GM18526 (cell line): Measurements from ENCODE around the gene MCMBP.

Experiments used
- POLR2A ChIP-seq: IDR thresholded peaks from 3 replicates; pipeline ENCODE4 v1.6.1; 2011; ENCODE audit not compliant: insufficient read length; ENCODE audit errors: extremely low read depth

The MCMBP gene

DNA sequence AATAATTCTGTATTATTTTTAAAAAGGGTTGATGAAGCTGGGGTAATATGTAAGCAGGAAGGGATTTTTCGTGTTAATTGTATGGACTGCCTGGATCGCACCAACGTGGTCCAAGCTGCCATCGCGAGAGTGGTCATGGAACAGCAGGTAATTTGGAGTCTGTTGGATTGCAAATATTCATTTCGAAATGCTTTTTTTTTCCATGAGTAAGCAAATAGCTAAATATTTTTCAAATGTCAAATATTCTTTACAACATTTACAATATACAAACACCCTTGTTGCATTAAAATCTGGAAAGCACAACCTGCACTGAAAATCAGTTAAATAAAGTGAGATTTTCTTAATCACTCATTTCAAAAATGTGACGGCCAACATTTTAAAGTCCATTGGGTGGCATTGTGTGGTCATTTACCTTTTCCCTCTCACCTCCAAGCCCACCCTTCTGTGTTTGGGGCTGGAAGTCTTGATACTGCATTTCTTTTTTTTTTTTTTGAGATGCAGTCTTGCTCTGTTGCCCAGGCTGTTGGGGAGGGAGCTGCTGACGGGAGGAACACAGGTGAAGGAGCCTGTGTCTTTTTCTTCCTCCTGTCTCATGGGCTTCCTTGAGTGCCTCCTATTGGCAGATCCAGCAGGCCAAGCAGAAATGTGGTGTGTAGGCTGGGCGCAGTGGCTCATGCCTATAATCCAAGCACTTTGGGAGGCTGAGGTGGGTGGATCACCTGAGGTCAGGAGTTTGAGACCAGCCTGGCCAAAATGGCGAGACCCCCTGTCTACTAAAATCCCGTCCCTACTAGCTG is 66.1 kb downstream of the MCMBP start:
- no peak for TF ChIP-seq POLR2A

DNA sequence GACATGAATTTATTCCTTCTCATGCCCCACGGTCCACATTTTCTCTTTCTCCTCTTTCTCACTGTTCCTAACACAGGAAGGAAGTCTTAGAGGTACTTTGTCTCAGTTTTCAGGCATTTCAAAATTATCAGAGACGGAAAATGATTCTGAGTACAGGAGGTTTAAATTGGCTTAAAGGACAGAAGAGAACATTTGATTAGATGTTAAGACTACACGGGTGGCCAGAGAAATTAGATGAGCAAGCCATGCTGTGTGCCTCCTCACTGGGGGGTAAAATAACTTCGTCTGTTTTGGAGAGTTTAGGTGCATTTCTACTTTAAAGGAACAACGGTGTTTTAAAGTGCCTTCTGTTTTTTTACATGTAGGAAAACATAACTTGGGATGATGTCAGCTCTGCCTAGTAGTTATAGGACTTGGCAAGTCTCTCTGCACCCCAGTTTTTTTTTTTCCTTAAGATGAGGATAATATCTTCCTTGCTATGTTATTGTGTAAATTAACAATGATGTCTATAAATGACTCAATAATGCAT is 66.9 kb downstream of the MCMBP start:
- TF ChIP-seq POLR2A = no peak

DNA sequence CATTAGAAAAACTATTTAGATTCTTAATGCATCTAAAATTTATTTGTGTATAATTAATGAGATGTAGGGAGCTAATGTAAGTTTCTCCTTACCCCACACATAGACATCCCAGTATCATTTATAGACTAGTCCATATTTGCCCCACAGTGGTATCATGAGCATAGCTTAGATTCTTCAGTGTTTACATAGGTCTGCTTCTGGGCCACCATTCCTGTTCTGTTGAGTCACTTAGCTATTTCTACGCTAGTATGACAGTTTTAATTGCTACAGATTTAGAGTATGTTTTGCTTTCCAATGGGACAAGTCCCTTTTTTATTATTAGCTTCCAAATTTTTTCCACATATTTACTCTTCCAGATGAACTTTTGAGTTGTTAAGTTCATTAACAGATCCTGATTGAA is 69.4 kb downstream of the MCMBP start:
- no peak for TF ChIP-seq POLR2A

DNA sequence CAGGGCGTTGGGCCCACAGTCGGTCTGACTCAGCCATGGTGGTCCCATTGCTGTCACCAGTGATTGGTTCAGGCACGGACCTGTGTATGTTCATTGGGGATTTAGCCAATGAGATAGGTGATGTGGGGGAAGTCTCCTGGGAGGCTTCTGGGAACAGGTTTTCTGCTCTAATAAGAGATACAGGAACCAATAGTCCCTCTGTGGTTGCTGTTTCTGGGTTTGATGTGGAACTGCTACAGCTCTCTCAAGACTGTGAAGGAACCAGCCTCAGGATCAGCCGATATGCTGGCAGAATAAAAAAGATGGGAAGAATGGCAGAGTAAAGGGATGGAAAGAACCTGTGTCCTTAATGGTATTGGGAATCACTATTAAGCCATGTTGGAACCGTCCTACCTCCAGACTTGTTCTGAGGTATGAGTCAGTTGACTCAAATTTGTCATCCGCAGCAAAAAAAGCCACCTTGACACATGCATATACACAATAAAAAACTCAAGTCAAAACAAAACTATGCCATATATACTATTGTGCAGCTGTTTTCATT is 70.6 kb downstream of the MCMBP start:
- TF ChIP-seq POLR2A = no peak

DNA sequence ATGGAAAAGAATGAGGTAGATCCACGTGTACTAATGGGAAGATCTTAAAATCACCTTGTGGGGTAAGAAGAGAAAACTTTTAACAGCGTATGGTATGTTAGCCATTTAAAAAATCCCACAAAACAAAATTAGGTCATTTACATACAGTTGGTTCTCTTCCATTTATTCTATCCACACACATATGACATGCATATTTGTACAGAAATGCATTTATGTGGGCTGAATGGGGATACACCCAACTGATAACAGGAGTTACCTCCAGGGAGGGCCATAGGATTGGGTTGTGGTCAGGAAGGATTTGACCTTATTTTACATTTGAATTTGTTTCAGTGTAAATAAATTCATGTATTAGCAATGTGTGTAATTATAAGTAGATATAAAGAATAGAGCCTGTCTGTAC is 71.5 kb downstream of the MCMBP start:
- no peak for TF ChIP-seq POLR2A

DNA sequence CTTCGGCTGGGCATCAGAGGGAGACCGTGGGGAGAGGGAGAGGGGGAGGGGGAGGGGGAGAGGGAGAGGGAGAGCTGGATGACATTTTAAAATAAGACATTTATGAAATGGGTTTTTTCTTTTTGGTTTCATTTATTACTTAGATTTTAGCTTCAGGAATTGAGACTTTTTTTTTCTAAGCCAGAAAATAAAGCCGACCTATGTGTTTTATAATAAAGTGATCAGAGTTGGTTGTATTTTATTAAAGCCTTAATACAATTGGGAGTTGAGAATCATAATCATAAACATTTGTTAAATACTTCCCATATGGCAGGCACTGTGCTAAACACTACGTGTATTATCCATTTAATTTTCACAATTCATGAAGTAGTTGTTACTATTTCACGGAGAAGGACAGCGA is 76.6 kb downstream of the MCMBP start:
- TF ChIP-seq POLR2A = no peak

DNA sequence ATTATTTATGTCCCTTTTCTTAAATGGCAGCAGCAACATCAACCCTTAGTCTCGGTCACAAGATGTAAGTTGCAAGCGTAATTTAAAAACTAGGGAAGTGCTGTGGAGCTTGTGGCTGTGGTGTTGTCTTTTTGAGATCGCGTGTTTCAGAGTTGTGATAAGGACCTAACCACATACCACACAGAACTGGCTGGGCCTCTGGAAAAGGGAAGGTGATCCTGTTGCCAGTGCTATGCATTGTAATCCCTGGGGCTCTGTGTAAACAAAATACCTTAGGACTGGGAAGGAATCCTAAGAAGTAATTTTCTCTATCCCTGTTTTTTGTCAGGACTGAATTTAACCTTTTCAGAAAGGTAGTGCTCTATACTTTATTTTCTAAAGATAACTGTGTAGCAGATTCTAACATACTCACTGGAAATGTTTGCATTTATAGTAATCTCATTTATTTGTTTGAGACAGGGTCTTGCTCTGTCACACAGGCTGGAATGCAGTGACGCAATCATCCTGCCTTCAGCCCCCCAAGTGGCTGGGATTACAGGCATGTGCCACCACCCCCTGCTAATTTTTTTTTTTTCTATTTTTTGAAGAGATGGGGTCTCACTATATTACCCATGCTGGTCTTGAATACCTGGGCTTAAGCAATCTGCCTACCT is 86.4 kb downstream of the MCMBP start:
- TF ChIP-seq POLR2A = no peak

DNA sequence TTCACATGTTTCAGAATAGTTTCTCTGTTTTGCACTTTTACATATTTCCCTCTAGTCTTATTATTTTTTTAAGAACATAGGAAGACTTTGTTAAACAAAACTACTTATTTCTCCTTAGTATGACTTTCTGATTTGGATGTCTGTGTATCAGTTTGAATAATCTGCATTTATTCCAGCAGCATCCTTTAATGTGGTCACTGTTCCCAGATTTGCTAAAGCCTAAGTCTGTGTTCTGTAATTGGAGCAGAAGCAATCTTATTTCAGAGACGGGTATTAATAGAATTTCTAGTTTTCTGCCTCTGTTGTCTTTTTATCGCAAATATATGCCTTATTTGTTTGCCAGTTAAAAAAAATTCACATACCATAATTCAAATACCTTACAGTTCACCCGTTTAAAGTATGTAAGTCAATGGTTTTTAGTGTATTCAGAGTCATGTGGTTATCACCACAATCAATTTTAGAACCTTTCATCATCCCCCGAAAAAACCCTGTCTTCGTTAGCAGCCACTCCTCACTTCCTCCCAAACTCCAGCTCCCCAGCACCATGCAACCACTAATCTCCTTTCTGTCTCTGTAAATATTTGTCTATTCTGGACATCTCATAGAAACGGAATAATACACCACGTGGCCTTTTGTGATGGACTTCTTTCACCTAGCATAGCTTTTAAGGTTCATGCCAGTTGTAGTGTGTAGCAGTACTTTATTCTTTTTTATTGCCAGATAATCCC is 88.1 kb downstream of the MCMBP start:
- TF ChIP-seq POLR2A = no peak

DNA sequence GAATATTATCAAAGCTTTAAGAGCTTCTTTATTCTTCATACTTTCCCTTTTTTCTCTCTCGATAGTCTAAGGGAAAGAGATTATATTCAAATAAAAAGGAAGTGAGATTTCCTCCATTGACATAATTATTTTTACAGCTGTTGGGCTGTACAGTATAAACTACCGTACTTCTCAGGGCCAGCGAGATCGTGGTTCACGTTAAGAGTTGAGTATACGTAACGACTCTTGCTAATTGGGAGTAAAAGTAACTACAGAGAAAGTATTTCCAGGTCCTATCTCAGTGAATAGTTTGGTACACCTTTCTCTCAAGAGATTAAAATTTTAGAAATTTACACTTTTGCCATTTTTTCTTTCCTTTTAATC is 89.0 kb downstream of the MCMBP start:
- no peak for TF ChIP-seq POLR2A

DNA sequence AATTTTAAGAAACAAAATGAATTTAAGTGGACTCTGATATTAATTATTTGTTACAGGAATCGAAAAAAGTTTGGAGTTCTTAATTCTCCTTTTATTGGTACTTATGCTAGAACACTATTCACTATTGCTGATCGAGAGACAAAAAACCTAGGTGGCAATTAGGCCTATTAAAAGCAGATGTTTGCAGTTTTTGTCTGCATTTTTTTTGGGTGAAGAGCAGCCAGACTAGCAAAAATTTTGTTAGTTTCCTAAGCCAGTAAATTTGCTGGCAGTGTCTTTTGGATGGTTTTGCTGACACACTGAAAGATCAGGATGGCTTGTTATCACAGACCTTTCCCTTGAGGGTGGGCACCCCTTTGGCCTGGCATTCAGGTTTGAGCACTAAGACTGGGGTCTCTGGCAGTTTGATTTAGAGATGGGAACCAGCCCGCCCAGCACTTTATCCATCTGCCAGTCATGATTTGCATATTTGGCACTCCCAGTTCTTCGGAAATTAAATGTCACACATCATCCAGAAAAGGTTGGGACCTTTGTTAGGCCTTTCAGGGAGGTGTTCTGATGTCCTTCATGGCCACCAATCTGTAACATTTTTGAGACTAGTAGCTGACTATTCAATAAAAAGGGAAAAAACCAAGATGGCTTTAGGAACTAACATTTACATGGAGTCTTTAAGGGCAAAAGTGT is 89.5 kb downstream of the MCMBP start:
- no peak for TF ChIP-seq POLR2A

DNA sequence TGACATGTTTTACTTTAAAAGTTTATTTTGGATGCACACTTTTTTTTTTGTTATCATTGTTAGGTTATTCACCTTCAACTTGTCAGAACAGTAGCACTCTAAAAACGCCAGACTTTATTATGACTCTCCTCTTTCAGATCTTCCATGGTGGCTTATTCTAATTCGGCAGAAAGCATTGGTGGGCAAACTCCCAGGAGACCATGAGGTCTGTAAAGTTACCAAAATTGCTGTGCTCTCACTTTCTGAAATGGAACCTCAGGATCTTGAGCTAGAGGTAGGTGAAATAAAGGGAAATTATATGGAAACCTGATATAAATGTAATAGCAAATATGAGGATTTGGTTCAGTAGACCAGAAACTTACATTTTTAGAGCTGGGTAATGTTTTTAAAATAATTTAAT is 91.1 kb downstream of the MCMBP start:
- TF ChIP-seq POLR2A = no peak

DNA sequence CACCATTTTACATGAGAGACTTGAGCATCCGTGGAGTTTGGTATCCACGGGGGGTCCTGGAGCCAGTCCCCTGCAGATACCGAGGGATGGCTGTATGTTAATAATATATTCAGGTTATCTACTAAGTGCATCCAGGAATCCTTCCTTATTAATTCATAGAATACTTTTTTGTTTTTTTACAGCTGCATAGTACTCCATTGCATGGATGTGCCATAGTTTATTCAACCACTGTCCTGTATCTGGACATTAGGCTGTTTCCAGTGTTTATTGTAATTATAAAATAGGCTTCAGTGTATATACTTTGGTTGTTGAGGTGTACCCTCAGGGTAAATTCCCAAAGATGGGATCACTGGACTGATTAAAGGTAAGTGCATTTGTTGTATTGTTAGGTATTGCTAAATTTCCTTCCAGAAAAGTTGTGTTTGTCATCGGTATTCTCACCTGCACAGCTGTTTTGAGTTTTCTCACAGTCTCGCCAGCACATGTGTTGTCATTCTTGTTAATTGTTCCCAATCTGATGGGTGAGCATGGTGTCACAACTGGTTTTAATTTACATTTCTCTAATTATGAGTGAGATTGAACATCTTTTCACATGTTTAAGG is 91.7 kb downstream of the MCMBP start:
- TF ChIP-seq POLR2A = no peak
